GM18951 (cell line): Measurements from ENCODE around the gene WDR86.

Experiments
- POLR2A ChIP-seq: IDR thresholded peaks from 4 replicates; pipeline ENCODE4 v1.6.1; 2011; ENCODE audit warnings: mild to moderate bottlenecking; ENCODE audit not compliant: insufficient read length, insufficient read depth; ENCODE audit errors: extremely low read depth
- in situ Hi-C: fragments of 300-500 bp; cut with MboI; formaldehyde crosslinking; loops from one replicate; pipeline ENCODE4 v1.12.0; 2022; ENCODE audit warnings: low sequenced_read_pairs, mixed read lengths, inconsistent platforms; ENCODE audit not compliant: unreplicated experiment

The WDR86 gene

GRCh38 chr7:151339651-151340382, 70.0 kb downstream of the WDR86 start:
- in situ Hi-C loops: no loop called here
- TF ChIP-seq POLR2A: no peak

GRCh38 chr7:151338809-151339208, 71.0 kb downstream of the WDR86 start:
- in situ Hi-C loops: no loop called here
- TF ChIP-seq POLR2A: no peak

- in situ Hi-C loops: no loop called here
- no peak for TF ChIP-seq POLR2A
Observed at GRCh38 chr7:151337346-151337745, 72.5 kb downstream of the WDR86 start.

- TF ChIP-seq POLR2A: no peak
- in situ Hi-C loops: no loop called here
Observed at GRCh38 chr7:151336027-151336708, 73.7 kb downstream of the WDR86 start.

GRCh38 chr7:151334628-151335027, 75.2 kb downstream of the WDR86 start:
- TF ChIP-seq POLR2A: no peak
- in situ Hi-C loops: no loop called here
